SU-DHL-6 (cell line): ENCODE measurements around the gene TOMM22.

Experiments used
- CTCF ChIP-seq: fragments of 200-600 bp; sonication (generic); IDR thresholded peaks from one replicate; pipeline ENCODE4 v1.5.1; 2017; ENCODE audit warnings: antibody characterized with exemption, mild to moderate bottlenecking, low read length, moderate library complexity; ENCODE audit not compliant: insufficient read depth, poor library complexity, severe bottlenecking
- EZH2phosphoT487 ChIP-seq: fragments of 200-600 bp; sonication (generic), shearing (Covaris generic); conservative IDR thresholded peaks from 2 replicates; pipeline ENCODE4 v1.6.1; 2018; ENCODE audit warnings: mild to moderate bottlenecking, antibody characterized with exemption, low read length, moderate library complexity, mixed read lengths

- TF ChIP-seq EZH2phosphoT487 (no peak), CTCF (no peak)
Measured at GRCh38 chr22:38710351-38710750, 28.6 kb downstream of the TOMM22 start.
